ENCODE measurements around the gene CISTR. TPM values are rescaled to one million over a fixed set of nuclear protein-coding genes. Genes with fewer than 3 reads are reported as not detected.

Gene CISTR
- total RNA-seq, 1 donor, result not detected

DNA sequence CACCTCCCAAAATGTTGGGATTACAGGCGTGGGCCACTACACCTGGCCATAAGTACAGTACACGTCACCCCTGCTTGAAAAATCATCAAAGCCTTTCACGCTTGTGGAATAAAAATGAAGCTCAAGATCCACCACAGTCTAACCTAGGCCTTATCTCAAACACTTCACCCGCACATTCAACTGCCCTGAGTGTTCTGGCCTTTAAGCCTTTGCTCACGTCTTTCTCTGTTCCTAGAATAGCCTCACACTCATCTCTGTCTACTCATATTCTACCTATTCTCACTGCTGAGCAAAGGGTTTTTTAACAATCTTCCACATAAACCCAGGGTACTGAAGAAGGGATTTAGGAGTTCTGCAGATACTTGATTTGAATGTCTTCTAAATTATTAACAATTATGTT, 34.5 kb downstream of the CISTR start:
- DNase-seq (ENCODE audit: low read depth), result no peak
- TF ChIP-seq, protein P1, sequence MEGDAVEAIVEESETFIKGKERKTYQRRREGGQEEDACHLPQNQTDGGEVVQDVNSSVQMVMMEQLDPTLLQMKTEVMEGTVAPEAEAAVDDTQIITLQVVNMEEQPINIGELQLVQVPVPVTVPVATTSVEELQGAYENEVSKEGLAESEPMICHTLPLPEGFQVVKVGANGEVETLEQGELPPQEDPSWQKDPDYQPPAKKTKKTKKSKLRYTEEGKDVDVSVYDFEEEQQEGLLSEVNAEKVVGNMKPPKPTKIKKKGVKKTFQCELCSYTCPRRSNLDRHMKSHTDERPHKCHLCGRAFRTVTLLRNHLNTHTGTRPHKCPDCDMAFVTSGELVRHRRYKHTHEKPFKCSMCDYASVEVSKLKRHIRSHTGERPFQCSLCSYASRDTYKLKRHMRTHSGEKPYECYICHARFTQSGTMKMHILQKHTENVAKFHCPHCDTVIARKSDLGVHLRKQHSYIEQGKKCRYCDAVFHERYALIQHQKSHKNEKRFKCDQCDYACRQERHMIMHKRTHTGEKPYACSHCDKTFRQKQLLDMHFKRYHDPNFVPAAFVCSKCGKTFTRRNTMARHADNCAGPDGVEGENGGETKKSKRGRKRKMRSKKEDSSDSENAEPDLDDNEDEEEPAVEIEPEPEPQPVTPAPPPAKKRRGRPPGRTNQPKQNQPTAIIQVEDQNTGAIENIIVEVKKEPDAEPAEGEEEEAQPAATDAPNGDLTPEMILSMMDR (IDR thresholded peaks at IDR 0.05; ENCODE audit: insufficient read depth, low read depth, low read length), result no peak
- no peak overlapping the region for H3K4me3 ChIP-seq (ENCODE audit: low read depth, low read length)

DNA sequence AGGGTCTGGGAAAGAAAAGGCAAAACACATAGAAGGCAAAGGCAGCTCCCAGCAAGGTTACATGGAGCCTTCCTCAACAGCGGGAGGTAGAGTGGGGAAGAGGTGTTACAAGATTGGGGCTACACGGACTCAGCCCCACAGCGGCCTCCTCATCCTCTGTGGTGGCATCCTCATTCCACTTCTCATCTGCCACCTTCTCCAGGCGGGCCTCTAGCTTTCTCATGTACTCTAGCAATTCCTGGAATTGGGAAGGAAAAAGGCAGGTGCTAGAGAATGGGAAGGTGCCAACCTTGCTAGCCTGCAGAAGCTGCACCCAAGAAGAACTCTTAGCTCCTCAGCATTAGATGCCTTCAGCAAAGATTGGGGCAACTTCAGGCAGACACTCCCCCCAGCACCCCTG, 37.8 kb downstream of the CISTR start:
- DNase-seq (ENCODE audit: low read depth), result no peak
- TF ChIP-seq, protein P1 (IDR thresholded peaks at IDR 0.05; ENCODE audit: insufficient read depth, low read depth, low read length), result no peak
- H3K4me3 ChIP-seq (ENCODE audit: low read depth, low read length), result no peak overlapping the region

DNA sequence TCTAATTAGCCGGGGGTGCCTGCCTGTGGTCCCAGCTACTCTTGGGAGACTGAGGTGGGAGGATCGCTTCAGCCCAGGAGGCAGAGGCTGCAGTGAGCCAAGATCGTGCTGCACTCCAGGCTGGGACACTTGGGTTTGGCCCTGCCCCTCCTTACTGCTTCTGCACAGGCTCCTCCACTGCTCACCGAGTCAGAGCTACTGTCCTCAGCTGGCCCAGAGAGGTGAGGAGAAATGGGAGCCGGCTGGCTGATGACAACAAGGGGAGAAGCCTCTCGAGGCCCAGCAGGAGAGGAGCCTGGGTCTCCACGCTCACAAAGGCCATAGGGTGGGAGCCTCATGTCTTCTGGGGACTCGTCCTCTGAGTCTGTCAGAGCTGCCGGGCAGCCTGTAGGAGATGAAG, 38.3 kb downstream of the CISTR start:
- TF ChIP-seq, protein P1 (IDR thresholded peaks at IDR 0.05; ENCODE audit: insufficient read depth, low read depth, low read length), result no peak
- DNase-seq (ENCODE audit: low read depth), result no peak
- H3K4me3 ChIP-seq (ENCODE audit: low read depth, low read length), result no peak overlapping the region

DNA sequence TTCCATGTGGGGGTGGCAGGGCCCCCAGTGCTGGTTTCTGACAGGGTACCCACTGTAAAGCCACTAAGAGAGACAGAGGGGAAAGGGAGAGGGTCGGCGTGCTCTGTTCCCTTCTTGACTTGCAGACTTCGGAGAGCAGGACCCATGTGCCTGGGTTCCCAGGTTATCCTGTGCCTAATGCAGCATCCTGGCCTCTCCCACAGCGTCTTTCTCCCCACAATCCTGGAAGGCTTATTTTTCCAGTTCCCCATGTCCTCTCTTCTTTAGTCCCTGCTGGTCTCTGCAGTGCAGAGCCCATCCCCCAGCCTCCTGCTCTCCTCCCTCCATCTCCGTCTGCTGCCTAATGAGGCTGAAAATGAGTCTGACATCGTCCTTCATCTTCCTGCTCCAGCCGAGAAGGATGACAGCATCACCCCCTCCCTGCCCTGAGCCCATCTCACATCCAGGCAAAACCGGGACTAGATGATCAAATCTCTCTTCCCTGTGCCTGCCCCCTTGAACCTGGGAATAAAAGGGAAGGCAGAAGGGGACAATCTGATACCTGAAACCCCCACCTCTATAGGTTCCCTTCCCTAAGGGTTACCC, 39.6 kb downstream of the CISTR start:
- no peak for DNase-seq (ENCODE audit: low read depth)
- TF ChIP-seq, protein P1 (IDR thresholded peaks at IDR 0.05; ENCODE audit: insufficient read depth, low read depth, low read length), result no peak
- H3K4me3 ChIP-seq (ENCODE audit: low read depth, low read length), result no peak overlapping the region

DNA sequence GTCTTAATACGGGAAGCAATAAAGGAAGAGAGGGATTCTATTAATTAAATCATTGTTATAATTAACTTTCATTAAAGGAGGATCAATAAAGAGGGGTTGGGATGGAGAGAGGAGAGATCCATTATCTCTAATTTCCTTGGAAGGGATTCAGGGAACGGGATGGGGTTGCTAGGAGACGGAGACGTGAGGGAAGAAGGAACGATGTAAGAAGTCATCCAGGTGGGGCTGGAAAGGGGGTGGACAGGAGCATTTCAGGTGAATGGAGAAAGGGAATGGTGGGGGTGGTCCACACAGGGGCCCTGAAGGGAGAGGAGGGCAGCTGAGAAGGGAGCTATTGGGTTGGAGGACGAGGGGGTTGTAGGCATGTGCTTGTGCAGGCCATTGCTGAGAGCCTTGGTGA, 41.7 kb downstream of the CISTR start:
- no peak for DNase-seq (ENCODE audit: low read depth)
- TF ChIP-seq, protein P1 (IDR thresholded peaks at IDR 0.05; ENCODE audit: insufficient read depth, low read depth, low read length), result no peak
- no peak overlapping the region for H3K4me3 ChIP-seq (ENCODE audit: low read depth, low read length)

DNA sequence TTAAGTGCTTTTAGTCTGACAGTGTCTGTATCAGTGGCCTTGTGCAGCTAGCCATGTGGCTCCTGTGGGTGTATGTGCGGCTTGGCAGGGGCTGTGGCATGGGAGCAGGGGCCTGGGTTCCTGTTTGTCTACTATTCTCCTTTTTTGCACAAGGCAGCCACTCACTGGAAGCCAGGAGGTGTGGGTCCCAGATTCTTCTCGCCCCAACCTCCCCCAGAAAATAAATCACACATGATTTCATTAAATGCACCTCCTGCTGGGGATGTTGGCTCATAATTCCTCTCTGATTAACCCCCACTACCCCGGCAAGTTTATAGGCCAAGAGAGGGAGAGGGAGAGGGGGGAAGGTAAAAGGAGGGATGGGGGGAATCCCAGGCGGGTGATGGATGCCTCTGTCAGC, 42.1 kb downstream of the CISTR start:
- no peak for DNase-seq (ENCODE audit: low read depth)
- H3K4me3 ChIP-seq (ENCODE audit: low read depth, low read length), result no peak overlapping the region
- TF ChIP-seq, protein P1 (IDR thresholded peaks at IDR 0.05; ENCODE audit: insufficient read depth, low read depth, low read length), result no peak

DNA sequence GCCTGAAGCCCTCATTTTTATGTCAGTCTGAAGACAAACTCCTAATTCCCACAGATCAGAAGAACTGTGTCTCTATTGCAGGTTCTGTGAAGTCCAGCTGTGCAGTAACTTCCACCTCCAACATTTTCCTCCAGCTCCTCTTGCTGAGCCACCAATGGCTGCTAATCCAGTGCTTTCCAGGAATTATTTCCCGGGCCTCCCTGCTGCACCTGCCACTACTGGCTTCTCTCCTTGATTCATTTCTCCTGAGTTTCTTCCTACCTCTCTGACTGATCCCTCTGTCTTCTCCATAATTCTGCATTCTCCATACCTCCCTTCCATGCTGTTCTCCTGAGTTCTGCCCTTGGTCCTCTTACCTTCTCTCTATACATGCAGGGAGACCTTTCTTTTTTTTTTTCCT, 45.7 kb downstream of the CISTR start:
- no peak overlapping the region for H3K4me3 ChIP-seq (ENCODE audit: low read depth, low read length)
- TF ChIP-seq, protein P1 (IDR thresholded peaks at IDR 0.05; ENCODE audit: insufficient read depth, low read depth, low read length), result no peak
- no peak for DNase-seq (ENCODE audit: low read depth)
